Neural cell (in vitro differentiated cells): Measurements from ENCODE around the gene ELOVL2. TPM values are rescaled to one million over a fixed set of nuclear protein-coding genes. Genes with fewer than 3 reads are reported as not detected.

Experiments
- H2AFZ ChIP-seq: fragments of 200-600, 300-800 bp; sonication (generic), shearing (Covaris generic); 2 replicates; pipeline ENCODE4 v1.6.0; 2014; ENCODE audit warnings: low read depth, mild to moderate bottlenecking, antibody characterized with exemption, low read length, moderate library complexity
- H3F3A ChIP-seq: fragments of 200-600 bp; shearing (Covaris generic); 2 replicates; pipeline ENCODE4 v1.6.1; 2016; ENCODE audit warnings: mild to moderate bottlenecking, moderate library complexity, mixed read lengths, antibody characterized with exemption, low read length; ENCODE audit not compliant: insufficient read depth, poor library complexity, severe bottlenecking
- H3K27ac ChIP-seq: fragments of 200-600, 300-800 bp; sonication (generic), shearing (Covaris generic); 2 replicates; pipeline ENCODE4 v1.5.1; 2014; ENCODE audit warnings: mild to moderate bottlenecking, low read length, moderate library complexity
- H3K27me3 ChIP-seq: fragments of 300-800, 200-600 bp; sonication (generic), shearing (Covaris generic); 2 replicates; pipeline ENCODE4 v1.6.0; 2014; ENCODE audit warnings: mild to moderate bottlenecking, low read depth, low read length, moderate library complexity; ENCODE audit not compliant: insufficient read depth
- H3K36me3 ChIP-seq: fragments of 300-800, 200-600 bp; sonication (generic), shearing (Covaris generic); 2 replicates; pipeline ENCODE4 v1.5.1; 2014; ENCODE audit warnings: mild to moderate bottlenecking, antibody characterized with exemption, low read length, moderate library complexity; ENCODE audit not compliant: insufficient read depth
- H3K4me2 ChIP-seq: fragments of 300-800, 200-600 bp; sonication (generic), shearing (Covaris generic); 2 replicates; pipeline ENCODE4 v1.6.0; 2014; ENCODE audit warnings: mild to moderate bottlenecking, low read length
- H3K4me3 ChIP-seq: fragments of 300-800, 200-600 bp; sonication (generic), shearing (Covaris generic); 2 replicates; pipeline ENCODE4 v1.5.1; 2014; ENCODE audit warnings: mild to moderate bottlenecking, low read length, moderate library complexity
- H3K79me2 ChIP-seq: fragments of 200-600 bp; shearing (Covaris generic); replicated peaks from 2 replicates; pipeline ENCODE4 v1.6.0; 2014; ENCODE audit warnings: mild to moderate bottlenecking, low read length, moderate library complexity; ENCODE audit not compliant: insufficient read depth
- H3K9ac ChIP-seq: fragments of 300-800, 200-600 bp; sonication (generic), shearing (Covaris generic); 2 replicates; pipeline ENCODE4 v1.6.1; 2016; ENCODE audit warnings: mild to moderate bottlenecking, low read length, mixed read lengths
- H3K9me2 ChIP-seq: fragments of 200-600 bp; shearing (Covaris generic); 2 replicates; pipeline ENCODE4 v1.6.1; 2016; ENCODE audit warnings: mild to moderate bottlenecking, low read length, mixed read lengths; ENCODE audit not compliant: insufficient read depth
- H3K9me3 ChIP-seq: fragments of 200-600, 300-800 bp; sonication (generic), shearing (Covaris generic); 2 replicates; pipeline ENCODE4 v1.6.1; 2016; ENCODE audit warnings: mild to moderate bottlenecking, mixed run types, low read length, moderate library complexity, mixed read lengths
- H4K20me1 ChIP-seq: fragments of 200-600 bp; shearing (Covaris generic); 2 replicates; pipeline ENCODE4 v1.6.1; 2016; ENCODE audit warnings: mild to moderate bottlenecking, mixed run types; ENCODE audit not compliant: insufficient read depth
- EP300 ChIP-seq: fragments of 450-650 bp; conservative IDR thresholded peaks from 2 replicates; pipeline ENCODE4 v1.6.1; 2014; ENCODE audit warnings: antibody characterized with exemption, mild to moderate bottlenecking, moderate library complexity; ENCODE audit not compliant: poor library complexity, severe bottlenecking
- EZH2 ChIP-seq: fragments of 200-600, 300-800 bp; shearing (Covaris generic), sonication (generic); IDR thresholded peaks from 2 replicates; pipeline ENCODE4 v1.6.1; 2014; ENCODE audit warnings: antibody characterized with exemption, low read length, borderline replicate concordance, mild to moderate bottlenecking; ENCODE audit not compliant: insufficient read depth, poor library complexity, severe bottlenecking
- MXI1 ChIP-seq: fragments of 450-650 bp; conservative IDR thresholded peaks from 2 replicates; pipeline ENCODE4 v1.6.1; 2014; ENCODE audit warnings: antibody characterized with exemption, mild to moderate bottlenecking; ENCODE audit not compliant: poor library complexity, severe bottlenecking
- POLR2AphosphoS5 ChIP-seq: IDR thresholded peaks from 2 replicates; pipeline ENCODE4 v1.6.1; 2012
- RAD21 ChIP-seq: fragments of 450-650 bp; conservative IDR thresholded peaks from 2 replicates; pipeline ENCODE4 v1.6.1; 2014; ENCODE audit warnings: antibody characterized with exemption, mild to moderate bottlenecking, moderate library complexity
- SMC3 ChIP-seq: fragments of 450-650 bp; conservative IDR thresholded peaks from 2 replicates; pipeline ENCODE4 v1.6.1; 2014; ENCODE audit warnings: antibody characterized with exemption, mild to moderate bottlenecking, moderate library complexity; ENCODE audit not compliant: poor library complexity
- TAF1 ChIP-seq: IDR thresholded peaks from 2 replicates; pipeline ENCODE4 v1.6.1; 2012; ENCODE audit warnings: low read depth
- polyA plus RNA-seq: library from polyadenylated mRNA; depleted of rRNA; stranded (reverse); fragments of >200 nt; gene quantifications from 2 replicates; pipeline ENCODE4 v1.2.3, GENCODE V29; 2014
- TF ChIP-seq, protein P1 (sequence below): fragments of 450-650 bp; IDR thresholded peaks from 2 replicates; pipeline ENCODE4 v1.5.1; 2014; ENCODE audit warnings: antibody characterized with exemption, mild to moderate bottlenecking, moderate library complexity; ENCODE audit not compliant: poor library complexity, severe bottlenecking
- TF ChIP-seq, protein P2 (sequence below): IDR thresholded peaks from 2 replicates; pipeline ENCODE4 v1.6.1; 2012; ENCODE audit warnings: borderline replicate concordance

Gene ELOVL2
- polyA plus RNA-seq, 1 donor from 2014 or later, result 5.4 TPM

DNA sequence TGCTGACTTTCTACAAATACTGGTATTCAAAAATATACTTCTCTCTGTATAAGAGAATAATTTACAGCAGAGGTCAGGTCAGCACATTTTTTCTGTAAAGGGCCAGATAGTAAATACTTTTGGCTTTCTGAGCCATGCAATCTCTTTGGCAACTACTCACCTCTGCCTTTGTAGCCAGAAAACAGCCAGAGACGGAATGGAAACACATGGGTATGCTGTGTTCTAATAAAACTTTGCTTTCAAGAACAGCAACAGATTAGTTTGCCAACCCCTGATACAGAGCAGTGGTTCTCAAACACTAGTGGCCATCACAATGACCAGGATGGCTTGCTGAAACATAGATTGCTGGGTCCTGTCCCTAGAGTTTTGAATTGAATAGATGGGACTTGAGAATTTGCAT lies 111.0 kb downstream of the ELOVL2 start:
- Histone ChIP-seq H4K20me1 (no peaks in the 10 kb centered on the region), H3K9me2 (no peaks in the 10 kb centered on the region), H3K36me3 (no peaks in the 10 kb centered on the region), H2AFZ (no peak overlapping the region), H3K27me3 (no peaks in the 10 kb centered on the region), H3K9me3 (no peaks in the 10 kb centered on the region), H3F3A (no peaks in the 10 kb centered on the region), H3K27ac (no peak overlapping the region), H3K9ac (no peak overlapping the region), H3K4me2 (no peak overlapping the region), H3K4me3 (no peak overlapping the region), H3K79me2 (no peaks in the 10 kb centered on the region)
- TF ChIP-seq MXI1 (no peak), SMC3 (no peak), RAD21 (no peak), TAF1 (no peak), POLR2AphosphoS5 (no peak), EP300 (no peak), EZH2 (no peak)
- TF ChIP-seq, protein P1, sequence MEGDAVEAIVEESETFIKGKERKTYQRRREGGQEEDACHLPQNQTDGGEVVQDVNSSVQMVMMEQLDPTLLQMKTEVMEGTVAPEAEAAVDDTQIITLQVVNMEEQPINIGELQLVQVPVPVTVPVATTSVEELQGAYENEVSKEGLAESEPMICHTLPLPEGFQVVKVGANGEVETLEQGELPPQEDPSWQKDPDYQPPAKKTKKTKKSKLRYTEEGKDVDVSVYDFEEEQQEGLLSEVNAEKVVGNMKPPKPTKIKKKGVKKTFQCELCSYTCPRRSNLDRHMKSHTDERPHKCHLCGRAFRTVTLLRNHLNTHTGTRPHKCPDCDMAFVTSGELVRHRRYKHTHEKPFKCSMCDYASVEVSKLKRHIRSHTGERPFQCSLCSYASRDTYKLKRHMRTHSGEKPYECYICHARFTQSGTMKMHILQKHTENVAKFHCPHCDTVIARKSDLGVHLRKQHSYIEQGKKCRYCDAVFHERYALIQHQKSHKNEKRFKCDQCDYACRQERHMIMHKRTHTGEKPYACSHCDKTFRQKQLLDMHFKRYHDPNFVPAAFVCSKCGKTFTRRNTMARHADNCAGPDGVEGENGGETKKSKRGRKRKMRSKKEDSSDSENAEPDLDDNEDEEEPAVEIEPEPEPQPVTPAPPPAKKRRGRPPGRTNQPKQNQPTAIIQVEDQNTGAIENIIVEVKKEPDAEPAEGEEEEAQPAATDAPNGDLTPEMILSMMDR, result no peak
- TF ChIP-seq, protein P2, sequence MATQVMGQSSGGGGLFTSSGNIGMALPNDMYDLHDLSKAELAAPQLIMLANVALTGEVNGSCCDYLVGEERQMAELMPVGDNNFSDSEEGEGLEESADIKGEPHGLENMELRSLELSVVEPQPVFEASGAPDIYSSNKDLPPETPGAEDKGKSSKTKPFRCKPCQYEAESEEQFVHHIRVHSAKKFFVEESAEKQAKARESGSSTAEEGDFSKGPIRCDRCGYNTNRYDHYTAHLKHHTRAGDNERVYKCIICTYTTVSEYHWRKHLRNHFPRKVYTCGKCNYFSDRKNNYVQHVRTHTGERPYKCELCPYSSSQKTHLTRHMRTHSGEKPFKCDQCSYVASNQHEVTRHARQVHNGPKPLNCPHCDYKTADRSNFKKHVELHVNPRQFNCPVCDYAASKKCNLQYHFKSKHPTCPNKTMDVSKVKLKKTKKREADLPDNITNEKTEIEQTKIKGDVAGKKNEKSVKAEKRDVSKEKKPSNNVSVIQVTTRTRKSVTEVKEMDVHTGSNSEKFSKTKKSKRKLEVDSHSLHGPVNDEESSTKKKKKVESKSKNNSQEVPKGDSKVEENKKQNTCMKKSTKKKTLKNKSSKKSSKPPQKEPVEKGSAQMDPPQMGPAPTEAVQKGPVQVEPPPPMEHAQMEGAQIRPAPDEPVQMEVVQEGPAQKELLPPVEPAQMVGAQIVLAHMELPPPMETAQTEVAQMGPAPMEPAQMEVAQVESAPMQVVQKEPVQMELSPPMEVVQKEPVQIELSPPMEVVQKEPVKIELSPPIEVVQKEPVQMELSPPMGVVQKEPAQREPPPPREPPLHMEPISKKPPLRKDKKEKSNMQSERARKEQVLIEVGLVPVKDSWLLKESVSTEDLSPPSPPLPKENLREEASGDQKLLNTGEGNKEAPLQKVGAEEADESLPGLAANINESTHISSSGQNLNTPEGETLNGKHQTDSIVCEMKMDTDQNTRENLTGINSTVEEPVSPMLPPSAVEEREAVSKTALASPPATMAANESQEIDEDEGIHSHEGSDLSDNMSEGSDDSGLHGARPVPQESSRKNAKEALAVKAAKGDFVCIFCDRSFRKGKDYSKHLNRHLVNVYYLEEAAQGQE, result no peak

Other genes starting within 250 kb of the ELOVL2 start
- gene MAK, start 205.8 kb downstream of the ELOVL2 start, polyA plus RNA-seq, result not detected in 2 replicates
- gene GCM2, start 162.3 kb downstream of the ELOVL2 start, polyA plus RNA-seq, result not detected in 2 replicates
- 9.2 and 9.4 TPM in 2 replicates for gene SYCP2L, start 157.3 kb downstream of the ELOVL2 start, polyA plus RNA-seq
- gene SMIM13, start 49.5 kb upstream of the ELOVL2 start, polyA plus RNA-seq, result 47.5 and 51.0 TPM in 2 replicates
- gene ERVFRD-1, start 67.4 kb upstream of the ELOVL2 start, polyA plus RNA-seq, result not detected in 2 replicates
- 0.11 TPM in 1 of 2 replicates, not detected in the other for gene NEDD9, start 188.4 kb upstream of the ELOVL2 start, polyA plus RNA-seq